ENCODE measurements around the gene CSPG4. TPM values are rescaled to one million over a fixed set of nuclear protein-coding genes. Genes with fewer than 3 reads are reported as not detected.
A peak's percentile ranks its signal among the peaks of the same experiment; 100 is the strongest.

Gene CSPG4
- total and polyA plus RNA-seq, 2 donors (not counting 3 experiments of a cell fraction or from before 2014, with no cell fraction given) = not detected

GRCh38 chr15:75639709-75640482, 72.8 kb downstream of the CSPG4 start, which contains the start of gene IMP3:
Gene IMP3 (minus strand): TSS chr15:75640224. CDS start chr15:75640168, 56 bp downstream.
- no TSS peak for BruUV-seq (replicated peaks)
- H3K4me3 ChIP-seq (replicated peaks in 1 of 3; ENCODE audit: insufficient read depth in 1 of 3, low read depth in 1 of 3, low read length in 3 of 3) = peak within 1 kb of the TSS; percentile 26 to 68 (median 60)
- peak within 1 kb of the TSS; percentile 31 for H3K27ac ChIP-seq (ENCODE audit: insufficient read depth, low read depth, low read length)
- no peaks in the 10 kb centered on the region for H3K27me3 ChIP-seq (ENCODE audit: control insufficient read depth in 2 of 2, insufficient read depth in 2 of 2, low read length in 2 of 2)
- H3K9ac ChIP-seq (replicated peaks; ENCODE audit: extremely low read depth, insufficient read depth, low read length) = peak within 1 kb of the TSS; percentile 71
- peak; percentile 99 for FAIRE-seq
- dilution Hi-C loops (cut with MboI; ENCODE audit: extremely low pct_ligation_motif_present, low sequenced_read_pairs) (no loop called here), intact Hi-C loops (cut with micrococcal nuclease) (loop anchor here (1.0 to 2.0 kb wide), 6 partner anchors 8 to 271 kb away; partner anchors contain the start of genes MAN2C1 and SNUPN)
- POLR2A ChIA-PET = interaction anchor here (0.6 to 1.8 kb wide), 6 partner anchors 14 to 277 kb away, joined by 3 to 6 read pairs (median 5); partner anchors contain the start of genes MAN2C1 and SNUPN
- no peaks in the 10 kb centered on the region for H4K20me1 ChIP-seq (replicated peaks; ENCODE audit: control insufficient read depth, extremely low read depth, insufficient read depth, low read length)
- H3K4me2 ChIP-seq (ENCODE audit: insufficient read depth, low read length) = peak within 1 kb of the TSS; percentile 80
- peaks cover 10% of the 10 kb centered on the region for H3K79me2 ChIP-seq (ENCODE audit: control insufficient read depth, insufficient read depth, low read length)
- peaks cover 23% of the 10 kb centered on the region for H3K4me1 ChIP-seq (ENCODE audit: control insufficient read depth, extremely low read depth, insufficient read depth, low read length)
- no peaks in the 10 kb centered on the region for H3K9me3 ChIP-seq (replicated peaks; ENCODE audit: control insufficient read depth, insufficient read depth, low read length)
- TF ChIP-seq MYC (IDR thresholded peaks at IDR 0.05; ENCODE audit: low read depth, low read length) = peak; percentile 8
- TF ChIP-seq POLR2AphosphoS5 (IDR thresholded peaks at IDR 0.05; ENCODE audit: insufficient read depth, low read depth, low read length) = peak; percentile 93
- no peak for TF ChIP-seq JUN (IDR thresholded peaks at IDR 0.05; ENCODE audit: borderline replicate concordance, insufficient read depth, insufficient read length, low read depth)
- TF ChIP-seq POLR2A (IDR thresholded peaks at IDR 0.05; ENCODE audit: low read depth, low read length) = peak; percentile 97
- TF ChIP-seq EZH2 (IDR thresholded peaks at IDR 0.05; ENCODE audit: borderline replicate concordance, low read depth, low read length, severe bottlenecking) = no peak
- TF ChIP-seq GATA2 (IDR thresholded peaks at IDR 0.05; ENCODE audit: insufficient read depth, insufficient read length, low read depth, low read length) = no peak
- TF ChIP-seq, protein P1, sequence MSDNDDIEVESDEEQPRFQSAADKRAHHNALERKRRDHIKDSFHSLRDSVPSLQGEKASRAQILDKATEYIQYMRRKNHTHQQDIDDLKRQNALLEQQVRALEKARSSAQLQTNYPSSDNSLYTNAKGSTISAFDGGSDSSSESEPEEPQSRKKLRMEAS (IDR thresholded peaks at IDR 0.05; ENCODE audit: insufficient read depth, insufficient read length) = peak; percentile 12
- TF ChIP-seq FOS (IDR thresholded peaks at IDR 0.05; ENCODE audit: borderline replicate concordance, insufficient read depth, low read length) = no peak
- TF ChIP-seq, protein P2, sequence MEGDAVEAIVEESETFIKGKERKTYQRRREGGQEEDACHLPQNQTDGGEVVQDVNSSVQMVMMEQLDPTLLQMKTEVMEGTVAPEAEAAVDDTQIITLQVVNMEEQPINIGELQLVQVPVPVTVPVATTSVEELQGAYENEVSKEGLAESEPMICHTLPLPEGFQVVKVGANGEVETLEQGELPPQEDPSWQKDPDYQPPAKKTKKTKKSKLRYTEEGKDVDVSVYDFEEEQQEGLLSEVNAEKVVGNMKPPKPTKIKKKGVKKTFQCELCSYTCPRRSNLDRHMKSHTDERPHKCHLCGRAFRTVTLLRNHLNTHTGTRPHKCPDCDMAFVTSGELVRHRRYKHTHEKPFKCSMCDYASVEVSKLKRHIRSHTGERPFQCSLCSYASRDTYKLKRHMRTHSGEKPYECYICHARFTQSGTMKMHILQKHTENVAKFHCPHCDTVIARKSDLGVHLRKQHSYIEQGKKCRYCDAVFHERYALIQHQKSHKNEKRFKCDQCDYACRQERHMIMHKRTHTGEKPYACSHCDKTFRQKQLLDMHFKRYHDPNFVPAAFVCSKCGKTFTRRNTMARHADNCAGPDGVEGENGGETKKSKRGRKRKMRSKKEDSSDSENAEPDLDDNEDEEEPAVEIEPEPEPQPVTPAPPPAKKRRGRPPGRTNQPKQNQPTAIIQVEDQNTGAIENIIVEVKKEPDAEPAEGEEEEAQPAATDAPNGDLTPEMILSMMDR (IDR thresholded peaks at IDR 0.05; ENCODE audit: extremely low read depth in 1 of 2, insufficient read depth in 1 of 2, low read depth in 1 of 2, low read length in 2 of 2) = no peak
- peak; percentile 97 for DNase-seq (ENCODE audit: low read depth, low spot score)
- H2AFZ ChIP-seq (ENCODE audit: low read depth, low read length) = peak within 1 kb of the TSS; percentile 76
- no peaks in the 10 kb centered on the region for H3K36me3 ChIP-seq (ENCODE audit: control insufficient read depth in 2 of 2, extremely low read depth in 1 of 2, insufficient read depth in 2 of 2, low read length in 2 of 2)
- CTCF ChIA-PET = interaction anchor here (0.8 to 4.3 kb wide), 11 partner anchors 8 to 272 kb away, joined by 3 to 65 read pairs (median 7); partner anchors contain the start of genes PTPN9 and SNX33
- no peaks in the 10 kb centered on the region for H3K9me1 ChIP-seq (replicated peaks; ENCODE audit: control insufficient read depth, extremely low read depth, insufficient read depth, low read length)
